ENCODE measurements around the gene CREB5.

The CREB5 gene

DNA sequence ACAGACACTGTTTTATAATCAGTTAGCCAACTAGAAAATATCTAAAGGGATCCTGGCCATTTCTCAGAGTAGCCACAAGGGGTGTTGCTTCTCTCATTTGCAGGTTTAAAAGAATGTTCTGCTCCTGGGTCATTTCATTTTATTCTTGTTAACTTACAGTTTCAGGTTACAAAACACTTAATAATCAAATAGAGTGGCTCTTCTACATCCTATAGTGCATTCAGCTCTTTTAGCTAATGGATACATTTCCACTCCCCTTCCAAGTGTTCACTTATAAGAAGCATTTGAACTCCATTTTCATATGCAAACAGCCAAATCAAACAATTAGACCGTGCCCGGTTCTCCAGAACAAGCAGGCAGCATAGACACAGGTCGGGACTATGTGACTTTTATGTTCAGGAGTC, 428.3 kb downstream of the CREB5 start:
- no peak for ATAC-seq (ENCODE audit: insufficient read depth, low read depth)
- no peak overlapping the region for H3K27ac ChIP-seq (ENCODE audit: low read length)
- no peak overlapping the region for H3K4me2 ChIP-seq (ENCODE audit: insufficient read depth, low read length)
- H4K20me1 ChIP-seq (ENCODE audit: insufficient read depth, low read length): no peaks in the 10 kb centered on the region
- H2AFZ ChIP-seq (ENCODE audit: low read depth, low read length): no peak overlapping the region
- H3K9ac ChIP-seq (ENCODE audit: low read depth, low read length): no peak overlapping the region
- H3K9me3 ChIP-seq (ENCODE audit: insufficient read depth, low read length, severe bottlenecking): no peaks in the 10 kb centered on the region
- no peak overlapping the region for H3K4me3 ChIP-seq (ENCODE audit: low read depth in 1 of 2, low read length in 2 of 2)
- no peaks in the 10 kb centered on the region for H3K79me2 ChIP-seq (ENCODE audit: insufficient read depth, low read length)
- TF ChIP-seq EZH2 (IDR thresholded peaks at IDR 0.05; ENCODE audit: borderline replicate concordance, low read depth, low read length, severe bottlenecking): no peak
- TF ChIP-seq, protein P1, sequence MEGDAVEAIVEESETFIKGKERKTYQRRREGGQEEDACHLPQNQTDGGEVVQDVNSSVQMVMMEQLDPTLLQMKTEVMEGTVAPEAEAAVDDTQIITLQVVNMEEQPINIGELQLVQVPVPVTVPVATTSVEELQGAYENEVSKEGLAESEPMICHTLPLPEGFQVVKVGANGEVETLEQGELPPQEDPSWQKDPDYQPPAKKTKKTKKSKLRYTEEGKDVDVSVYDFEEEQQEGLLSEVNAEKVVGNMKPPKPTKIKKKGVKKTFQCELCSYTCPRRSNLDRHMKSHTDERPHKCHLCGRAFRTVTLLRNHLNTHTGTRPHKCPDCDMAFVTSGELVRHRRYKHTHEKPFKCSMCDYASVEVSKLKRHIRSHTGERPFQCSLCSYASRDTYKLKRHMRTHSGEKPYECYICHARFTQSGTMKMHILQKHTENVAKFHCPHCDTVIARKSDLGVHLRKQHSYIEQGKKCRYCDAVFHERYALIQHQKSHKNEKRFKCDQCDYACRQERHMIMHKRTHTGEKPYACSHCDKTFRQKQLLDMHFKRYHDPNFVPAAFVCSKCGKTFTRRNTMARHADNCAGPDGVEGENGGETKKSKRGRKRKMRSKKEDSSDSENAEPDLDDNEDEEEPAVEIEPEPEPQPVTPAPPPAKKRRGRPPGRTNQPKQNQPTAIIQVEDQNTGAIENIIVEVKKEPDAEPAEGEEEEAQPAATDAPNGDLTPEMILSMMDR (IDR thresholded peaks at IDR 0.05; ENCODE audit: borderline replicate concordance, extremely low read depth, low read length, poor library complexity, severe bottlenecking): peak; percentile 23
- H3K4me1 ChIP-seq (ENCODE audit: insufficient read depth, low read length): no peaks in the 10 kb centered on the region
- H3K27me3 ChIP-seq (ENCODE audit: insufficient read depth, low read length, poor library complexity): peaks cover 12% of the 10 kb centered on the region
- no peaks in the 10 kb centered on the region for H3K36me3 ChIP-seq (ENCODE audit: insufficient read depth, low read length)
- no peak for DNase-seq

DNA sequence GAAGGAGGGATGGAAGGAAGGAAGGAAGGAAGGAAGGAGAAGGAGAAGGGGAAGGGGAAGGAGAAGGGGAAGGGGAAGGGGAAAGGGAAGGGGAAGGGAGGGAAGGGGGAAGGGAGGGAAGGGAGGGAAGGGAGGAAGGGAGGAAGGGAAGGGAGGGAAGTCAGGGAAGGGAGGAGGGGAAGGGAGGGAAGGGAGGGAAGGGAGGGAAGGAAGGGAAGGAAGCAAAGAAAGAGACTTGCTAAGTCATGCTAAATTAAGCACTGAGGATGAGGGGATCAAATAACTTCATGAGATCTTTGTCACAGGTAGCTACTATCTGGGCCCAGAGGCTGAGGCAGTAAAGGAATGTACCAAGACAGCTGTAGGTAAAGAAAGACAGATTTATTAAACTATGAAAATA, 429.4 kb downstream of the CREB5 start:
- DNase-seq (no peak), ATAC-seq (ENCODE audit: insufficient read depth, low read depth) (no peak)
- no peak overlapping the region for H3K4me3 ChIP-seq (ENCODE audit: low read depth in 1 of 2, low read length in 2 of 2)
- H3K27me3 ChIP-seq (ENCODE audit: insufficient read depth, low read length, poor library complexity): peaks cover 18% of the 10 kb centered on the region
- no peaks in the 10 kb centered on the region for H3K79me2 ChIP-seq (ENCODE audit: insufficient read depth, low read length)
- H3K9me3 ChIP-seq (ENCODE audit: insufficient read depth, low read length, severe bottlenecking): no peaks in the 10 kb centered on the region
- H3K4me2 ChIP-seq (ENCODE audit: insufficient read depth, low read length): no peak overlapping the region
- H3K27ac ChIP-seq (ENCODE audit: low read length): no peak overlapping the region
- H3K36me3 ChIP-seq (ENCODE audit: insufficient read depth, low read length): no peaks in the 10 kb centered on the region
- no peaks in the 10 kb centered on the region for H4K20me1 ChIP-seq (ENCODE audit: insufficient read depth, low read length)
- no peak overlapping the region for H2AFZ ChIP-seq (ENCODE audit: low read depth, low read length)
- no peaks in the 10 kb centered on the region for H3K4me1 ChIP-seq (ENCODE audit: insufficient read depth, low read length)
- TF ChIP-seq, protein P1 (IDR thresholded peaks at IDR 0.05; ENCODE audit: borderline replicate concordance, extremely low read depth, low read length, poor library complexity, severe bottlenecking): no peak
- no peak for TF ChIP-seq EZH2 (IDR thresholded peaks at IDR 0.05; ENCODE audit: borderline replicate concordance, low read depth, low read length, severe bottlenecking)
- H3K9ac ChIP-seq (ENCODE audit: low read depth, low read length): no peak overlapping the region

DNA sequence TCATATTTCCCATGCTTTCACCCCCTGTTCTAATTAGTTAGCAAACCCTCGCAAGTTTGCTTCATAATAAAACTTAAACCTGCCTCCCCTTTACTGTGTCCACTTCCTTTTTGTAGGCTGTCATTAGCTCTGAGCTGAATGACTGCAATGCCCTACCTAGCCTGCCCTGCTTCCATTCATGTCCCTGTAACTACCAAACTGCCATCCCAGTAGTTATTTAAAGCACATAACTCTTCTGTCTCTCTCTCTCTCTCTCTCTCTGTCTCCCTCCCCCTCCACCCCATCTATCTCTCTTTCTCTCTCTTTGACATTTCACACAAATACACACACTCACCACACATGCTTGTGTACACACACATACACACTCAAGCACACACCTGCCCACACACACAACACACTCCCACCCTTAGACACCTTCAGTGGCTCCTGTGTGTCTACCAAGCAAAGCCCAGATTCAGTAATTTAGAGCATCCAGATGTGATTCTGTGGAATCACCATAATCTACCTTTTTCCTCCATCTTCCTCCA, 430.5 kb downstream of the CREB5 start:
- ATAC-seq (ENCODE audit: insufficient read depth, low read depth) (no peak), DNase-seq (no peak)
- Histone ChIP-seq H3K4me2 (ENCODE audit: insufficient read depth, low read length) (no peak overlapping the region), H3K9ac (ENCODE audit: low read depth, low read length) (no peak overlapping the region), H3K36me3 (ENCODE audit: insufficient read depth, low read length) (no peaks in the 10 kb centered on the region), H3K9me3 (ENCODE audit: insufficient read depth, low read length, severe bottlenecking) (no peaks in the 10 kb centered on the region), H3K4me3 (ENCODE audit: low read depth in 1 of 2, low read length in 2 of 2) (no peak overlapping the region), H3K4me1 (ENCODE audit: insufficient read depth, low read length) (no peaks in the 10 kb centered on the region), H4K20me1 (ENCODE audit: insufficient read depth, low read length) (no peaks in the 10 kb centered on the region), H3K27ac (ENCODE audit: low read length) (no peak overlapping the region), H2AFZ (ENCODE audit: low read depth, low read length) (no peak overlapping the region), H3K27me3 (ENCODE audit: insufficient read depth, low read length, poor library complexity) (peaks cover 18% of the 10 kb centered on the region), H3K79me2 (ENCODE audit: insufficient read depth, low read length) (no peaks in the 10 kb centered on the region)
- TF ChIP-seq EZH2 (IDR thresholded peaks at IDR 0.05; ENCODE audit: borderline replicate concordance, low read depth, low read length, severe bottlenecking): no peak
- TF ChIP-seq, protein P1 (IDR thresholded peaks at IDR 0.05; ENCODE audit: borderline replicate concordance, extremely low read depth, low read length, poor library complexity, severe bottlenecking): no peak

DNA sequence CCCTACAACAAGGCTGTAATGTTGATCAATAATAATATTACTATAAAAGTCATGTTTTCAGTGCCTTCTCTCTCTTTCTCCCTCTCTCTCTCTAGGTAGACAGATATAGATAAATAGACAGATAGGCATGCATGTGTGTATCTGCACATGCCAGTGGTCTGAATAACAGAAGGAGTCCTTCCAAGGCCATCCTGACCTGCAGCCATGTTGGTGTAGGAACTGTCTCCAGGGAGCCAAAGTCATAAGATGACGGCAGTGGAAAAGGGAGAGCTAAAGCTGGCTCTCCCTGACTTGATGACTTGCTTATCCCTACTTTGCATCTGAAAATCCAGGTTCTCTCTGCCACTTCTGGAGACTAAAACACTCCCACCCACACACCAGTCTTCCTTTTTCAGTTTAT, 432.8 kb downstream of the CREB5 start:
- ATAC-seq (ENCODE audit: insufficient read depth, low read depth) (no peak), DNase-seq (no peak)
- Histone ChIP-seq H3K4me2 (ENCODE audit: insufficient read depth, low read length) (no peak overlapping the region), H2AFZ (ENCODE audit: low read depth, low read length) (no peak overlapping the region), H3K4me3 (ENCODE audit: low read depth in 1 of 2, low read length in 2 of 2) (no peak overlapping the region), H3K27ac (ENCODE audit: low read length) (no peak overlapping the region), H3K9me3 (ENCODE audit: insufficient read depth, low read length, severe bottlenecking) (no peaks in the 10 kb centered on the region), H3K27me3 (ENCODE audit: insufficient read depth, low read length, poor library complexity) (peaks cover 18% of the 10 kb centered on the region), H3K79me2 (ENCODE audit: insufficient read depth, low read length) (no peaks in the 10 kb centered on the region), H3K4me1 (ENCODE audit: insufficient read depth, low read length) (no peaks in the 10 kb centered on the region), H4K20me1 (ENCODE audit: insufficient read depth, low read length) (no peaks in the 10 kb centered on the region), H3K36me3 (ENCODE audit: insufficient read depth, low read length) (no peaks in the 10 kb centered on the region), H3K9ac (ENCODE audit: low read depth, low read length) (no peak overlapping the region)
- TF ChIP-seq, protein P1 (IDR thresholded peaks at IDR 0.05; ENCODE audit: borderline replicate concordance, extremely low read depth, low read length, poor library complexity, severe bottlenecking): no peak
- no peak for TF ChIP-seq EZH2 (IDR thresholded peaks at IDR 0.05; ENCODE audit: borderline replicate concordance, low read depth, low read length, severe bottlenecking)

Measured in DND-41 (cell line).